Activated CD4-positive, alpha-beta T cell treated with anti-CD3 and anti-CD28 coated beads for 36 hours (primary cell): Measurements from ENCODE around the gene CDK14. TPM values are rescaled to one million over a fixed set of nuclear protein-coding genes. Genes with fewer than 3 reads are reported as not detected.
A peak's percentile ranks its signal among the peaks of the same experiment; 100 is the strongest.

Source experiments
- ATAC-seq: fragments of 200-7000 bp; cut with Tn5 transposase; one replicate; pipeline ENCODE4 v1.10.0; 2021; ENCODE audit warnings: mild to moderate bottlenecking, moderate library complexity
- CTCF ChIA-PET: fragments of 350-600 bp; sonication (Branson Sonifier 250); formaldehyde crosslinking; loops from one replicate; lab custom pipeline; 2021; ENCODE audit warnings: antibody characterized with exemption; lab: Charles Lee
- POLR2A ChIA-PET: fragments of 350-600 bp; sonication (Branson Sonifier 250); formaldehyde crosslinking; loops from one replicate; lab custom pipeline; 2021; ENCODE audit warnings: antibody characterized with exemption, inconsistent platforms; lab: Charles Lee
- DNase-seq: peaks from one replicate; pipeline ENCODE4 v3.0.0-alpha.2; 2020
- H3K27ac Mint-ChIP-seq: one replicate; pipeline ENCODE4 v1.8.0; 2021; ENCODE audit warnings: mixed read lengths
- H3K27me3 Mint-ChIP-seq: one replicate; pipeline ENCODE4 v1.8.0; 2021; ENCODE audit warnings: mixed read lengths
- H3K36me3 Mint-ChIP-seq: one replicate; pipeline ENCODE4 v1.8.0; 2021; ENCODE audit warnings: low read depth, mixed read lengths
- H3K4me1 Mint-ChIP-seq: one replicate; pipeline ENCODE4 v1.8.0; 2021; ENCODE audit warnings: mixed read lengths
- H3K4me3 Mint-ChIP-seq: one replicate; pipeline ENCODE4 v1.8.0; 2021; ENCODE audit warnings: mild to moderate bottlenecking, moderate library complexity, mixed read lengths
- H3K9me3 Mint-ChIP-seq: one replicate; pipeline ENCODE4 v1.8.0; 2021; ENCODE audit warnings: low read depth, mixed read lengths
- intact Hi-C, 2 experiments: fragments of 100-400 bp; cut with DNase I in 1 of 2; cut with micrococcal nuclease in 1 of 2; formaldehyde crosslinking; loops; one replicate each; pipeline versions ENCODE4 v1.14.2 to v1.15.1; 2022 to 2024; cut with DNase I, micrococcal nuclease
- total RNA-seq, 2 experiments: library from RNA; stranded (reverse); gene quantifications; one replicate each; pipeline ENCODE4 v1.2.3, GENCODE V29; 2021

The CDK14 gene
- total RNA-seq, 2 experiments from 2014 or later, result 0.80 to 0.84 TPM

DNA sequence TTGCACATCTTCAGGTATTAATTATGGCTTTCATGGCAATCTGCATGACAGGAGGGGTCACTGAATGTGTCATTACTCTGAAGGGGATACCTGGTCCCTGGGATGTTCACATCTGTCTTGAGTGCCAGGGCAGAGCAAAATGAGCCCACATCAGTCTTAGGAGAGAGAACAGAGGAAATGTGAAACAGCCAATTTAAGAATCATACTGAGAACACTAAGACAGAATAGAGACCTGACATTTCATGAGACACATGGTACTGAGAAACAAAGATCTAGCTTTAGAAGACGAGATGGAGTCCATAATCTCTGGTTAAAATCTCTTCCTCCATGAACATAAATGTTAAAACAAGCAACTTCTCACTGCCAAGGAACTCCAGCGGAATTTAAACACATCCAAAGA lies 634.0 kb downstream of the CDK14 start:
- peak; percentile 42 for ATAC-seq
- POLR2A ChIA-PET, result no interaction called here

GRCh38 chr7:91230503-91230902 lies 634.4 kb downstream of the CDK14 start:
- Mint-ChIP-seq H3K4me1 (peaks cover 3% of the 10 kb centered on the region), H3K36me3 (no peaks in the 10 kb centered on the region), H3K9me3 (no peaks in the 10 kb centered on the region), H3K27me3 (no peaks in the 10 kb centered on the region), H3K4me3 (no peak overlapping the region), H3K27ac (peak overlapping the region; percentile 21)
- ChIA-PET POLR2A (no interaction called here), CTCF (no interaction called here)
- peak; percentile 8 for DNase-seq
- peak; percentile 83 for ATAC-seq
- intact Hi-C loops, result no loop called here

More for the DNA sequence above, 634.0 kb downstream of the CDK14 start:
- no peak overlapping the region for H3K4me3 Mint-ChIP-seq
- H3K36me3 Mint-ChIP-seq, result no peaks in the 10 kb centered on the region
- CTCF ChIA-PET, result no interaction called here
- intact Hi-C loops, result no loop called here
- H3K9me3 Mint-ChIP-seq, result no peaks in the 10 kb centered on the region
- peak overlapping the region; percentile 18 for H3K27ac Mint-ChIP-seq
- peaks cover 3% of the 10 kb centered on the region for H3K4me1 Mint-ChIP-seq
- no peak for DNase-seq
- no peaks in the 10 kb centered on the region for H3K27me3 Mint-ChIP-seq

GRCh38 chr7:91233212-91233611 lies 637.1 kb downstream of the CDK14 start:
- ChIA-PET CTCF (no interaction called here), POLR2A (no interaction called here)
- no peaks in the 10 kb centered on the region for H3K36me3 Mint-ChIP-seq
- H3K4me3 Mint-ChIP-seq, result no peak overlapping the region
- no peaks in the 10 kb centered on the region for H3K27me3 Mint-ChIP-seq
- H3K27ac Mint-ChIP-seq, result no peak overlapping the region
- no peak for ATAC-seq
- no peak for DNase-seq
- peaks cover 3% of the 10 kb centered on the region for H3K4me1 Mint-ChIP-seq
- H3K9me3 Mint-ChIP-seq, result no peaks in the 10 kb centered on the region
- intact Hi-C loops, result no loop called here

- ChIA-PET POLR2A (no interaction called here), CTCF (interaction anchor here (0.5 kb wide), 1 partner anchor 932 kb away, joined by 3 read pairs; no protein-coding TSS in a partner anchor)
- intact Hi-C loops, result no loop called here
- H3K4me1 Mint-ChIP-seq, result peaks cover 3% of the 10 kb centered on the region
- no peaks in the 10 kb centered on the region for H3K9me3 Mint-ChIP-seq
- DNase-seq, result no peak
- H3K36me3 Mint-ChIP-seq, result no peaks in the 10 kb centered on the region
- no peaks in the 10 kb centered on the region for H3K27me3 Mint-ChIP-seq
- no peak for ATAC-seq
- H3K27ac Mint-ChIP-seq, result no peak overlapping the region
- H3K4me3 Mint-ChIP-seq, result no peak overlapping the region
Measured at GRCh38 chr7:91235211-91235832, 639.2 kb downstream of the CDK14 start.

DNA sequence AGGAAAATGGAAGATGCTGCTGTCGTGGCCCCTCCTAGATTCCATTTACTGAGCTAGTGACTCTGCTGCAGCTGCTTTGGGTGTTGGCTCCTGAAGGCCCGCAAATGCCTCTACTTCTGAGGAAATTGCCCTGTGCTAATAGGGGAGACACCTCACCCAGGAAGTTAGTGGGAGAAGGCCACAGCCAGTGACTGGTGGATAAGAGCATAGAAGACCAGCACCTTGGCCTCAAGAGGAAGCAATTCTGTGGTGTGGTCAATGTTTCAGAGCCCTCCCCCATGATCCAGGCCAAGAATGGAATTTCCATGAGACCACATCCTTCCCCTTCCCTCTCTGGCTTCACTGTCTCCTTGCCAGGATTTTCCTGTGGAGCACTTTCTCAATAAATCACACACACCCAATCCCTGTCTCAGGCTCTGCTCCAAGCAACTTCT lies 643.1 kb downstream of the CDK14 start:
- Mint-ChIP-seq H3K36me3 (no peaks in the 10 kb centered on the region), H3K4me3 (no peak overlapping the region), H3K4me1 (no peaks in the 10 kb centered on the region), H3K27ac (no peak overlapping the region), H3K27me3 (no peaks in the 10 kb centered on the region), H3K9me3 (no peaks in the 10 kb centered on the region)
- ATAC-seq, result no peak
- POLR2A ChIA-PET, result no interaction called here
- intact Hi-C loops, result no loop called here
- DNase-seq, result no peak
- CTCF ChIA-PET, result no interaction called here

DNA sequence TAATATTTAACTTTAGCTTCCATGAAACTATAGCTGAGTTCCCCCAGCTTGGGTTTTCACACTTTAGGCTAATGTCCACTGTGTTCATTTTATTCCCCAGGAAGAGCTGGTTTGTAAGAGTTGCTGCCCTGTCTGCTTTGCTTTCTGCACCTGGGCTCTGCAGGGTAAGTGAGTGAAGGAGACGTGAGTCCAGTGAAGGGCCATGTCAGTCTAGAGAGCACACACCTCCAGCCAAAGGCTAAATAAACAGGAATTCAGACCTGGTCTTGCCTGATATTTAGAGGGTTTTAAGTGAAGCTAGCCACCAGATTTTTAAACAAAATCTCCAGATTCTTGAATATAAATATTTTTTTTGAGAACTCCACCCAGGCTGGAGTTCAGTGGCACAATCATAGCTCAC lies 643.7 kb downstream of the CDK14 start:
- ChIA-PET CTCF (interaction anchor here (0.6 to 0.8 kb wide), 2 partner anchors 150 to 611 kb away, joined by 3 read pairs; no protein-coding TSS in a partner anchor), POLR2A (interaction anchor here (0.6 kb wide), 1 partner anchor 35 kb away, joined by 5 read pairs; no protein-coding TSS in a partner anchor)
- no peak for ATAC-seq
- H3K9me3 Mint-ChIP-seq, result no peaks in the 10 kb centered on the region
- intact Hi-C loops, result no loop called here
- no peak overlapping the region for H3K4me3 Mint-ChIP-seq
- no peak overlapping the region for H3K27ac Mint-ChIP-seq
- DNase-seq, result no peak
- H3K36me3 Mint-ChIP-seq, result no peaks in the 10 kb centered on the region
- no peaks in the 10 kb centered on the region for H3K4me1 Mint-ChIP-seq
- H3K27me3 Mint-ChIP-seq, result no peaks in the 10 kb centered on the region

- Mint-ChIP-seq H3K4me1 (no peaks in the 10 kb centered on the region), H3K9me3 (no peaks in the 10 kb centered on the region), H3K27me3 (no peaks in the 10 kb centered on the region), H3K27ac (no peak overlapping the region), H3K36me3 (no peaks in the 10 kb centered on the region), H3K4me3 (no peak overlapping the region)
- intact Hi-C loops, result no loop called here
- DNase-seq (no peak), ATAC-seq (no peak)
- POLR2A ChIA-PET, result no interaction called here
- CTCF ChIA-PET, result interaction anchor here (0.6 to 0.8 kb wide), 2 partner anchors 151 to 610 kb away, joined by 3 read pairs; no protein-coding TSS in a partner anchor
Measured at GRCh38 chr7:91240376-91240941, 644.3 kb downstream of the CDK14 start.

- Mint-ChIP-seq H3K9me3 (no peaks in the 10 kb centered on the region), H3K36me3 (no peaks in the 10 kb centered on the region), H3K27ac (no peak overlapping the region), H3K4me1 (no peaks in the 10 kb centered on the region), H3K27me3 (no peaks in the 10 kb centered on the region), H3K4me3 (no peak overlapping the region)
- no peak for DNase-seq
- intact Hi-C loops, result no loop called here
- CTCF ChIA-PET, result no interaction called here
- POLR2A ChIA-PET, result no interaction called here
- ATAC-seq, result no peak
Measured at GRCh38 chr7:91242097-91242844, 646.1 kb downstream of the CDK14 start.

DNA sequence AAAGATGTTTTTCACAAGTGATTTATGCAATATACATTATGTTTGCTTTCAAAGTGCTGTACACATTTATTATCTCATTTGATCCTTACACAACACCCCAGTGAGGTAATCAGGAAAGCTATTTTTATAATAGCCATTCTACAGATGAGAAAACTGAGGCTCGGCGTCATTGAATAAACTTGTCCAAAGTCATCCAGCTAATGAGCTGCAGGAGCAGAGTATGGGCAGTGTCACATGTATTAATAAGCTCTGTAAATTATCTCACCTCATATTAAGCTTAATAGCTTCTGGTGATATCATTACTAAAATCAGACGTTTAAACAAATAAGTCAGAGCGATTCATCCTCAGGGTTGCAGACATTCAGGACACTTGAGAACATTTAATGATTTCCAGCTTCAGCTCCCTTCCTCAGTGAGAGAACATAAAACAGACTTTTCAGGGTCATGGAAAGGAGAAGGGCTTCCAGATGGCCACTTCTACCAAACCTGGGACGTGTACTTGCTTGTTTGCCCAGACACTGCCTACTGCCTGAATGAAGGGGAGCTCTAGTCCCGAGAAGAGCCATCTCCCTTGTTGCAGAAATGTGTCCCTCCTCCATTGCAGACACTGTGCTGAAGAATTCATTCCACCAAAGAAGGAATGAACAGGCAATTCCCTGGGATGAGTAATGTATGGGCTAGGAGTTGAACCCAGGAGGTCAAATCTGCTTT lies 647.6 kb downstream of the CDK14 start:
- intact Hi-C loops, result no loop called here
- CTCF ChIA-PET, result interaction anchor here (0.6 kb wide), 1 partner anchor 161 kb away, joined by 5 read pairs; no protein-coding TSS in a partner anchor
- POLR2A ChIA-PET, result no interaction called here
- Mint-ChIP-seq H3K36me3 (no peaks in the 10 kb centered on the region), H3K27ac (no peak overlapping the region), H3K4me1 (no peaks in the 10 kb centered on the region), H3K4me3 (no peak overlapping the region), H3K27me3 (no peaks in the 10 kb centered on the region), H3K9me3 (no peaks in the 10 kb centered on the region)
- DNase-seq (no peak), ATAC-seq (no peak)

- POLR2A ChIA-PET, result no interaction called here
- Mint-ChIP-seq H3K9me3 (no peaks in the 10 kb centered on the region), H3K4me3 (no peak overlapping the region)
Measured at GRCh38 chr7:91247500-91247899, 651.4 kb downstream of the CDK14 start.

DNA sequence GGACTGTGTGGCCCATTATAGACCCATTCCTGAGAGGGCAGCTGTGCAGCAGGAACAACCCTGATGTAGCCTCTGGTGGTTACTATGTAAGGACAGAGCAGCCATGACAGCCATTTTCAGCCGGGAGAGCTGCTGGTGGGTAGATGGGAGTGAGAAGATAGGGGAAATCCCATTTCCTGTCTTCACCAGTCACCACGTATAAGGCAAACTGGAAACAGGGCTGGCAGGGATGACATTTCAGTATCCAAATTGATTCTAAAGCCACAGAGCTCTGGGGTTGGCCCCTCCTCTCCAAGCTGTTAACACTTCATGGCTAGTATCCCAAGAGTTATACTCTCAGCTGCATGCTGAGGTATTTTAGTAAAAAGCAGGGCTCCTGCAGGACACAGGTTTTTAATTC lies 652.9 kb downstream of the CDK14 start:
- Mint-ChIP-seq H3K4me3 (no peak overlapping the region), H3K27ac (no peak overlapping the region), H3K9me3 (no peaks in the 10 kb centered on the region), H3K27me3 (peaks cover 2% of the 10 kb centered on the region), H3K4me1 (no peaks in the 10 kb centered on the region), H3K36me3 (no peaks in the 10 kb centered on the region)
- POLR2A ChIA-PET, result no interaction called here
- no peak for DNase-seq
- intact Hi-C loops, result no loop called here
- ATAC-seq, result no peak
- CTCF ChIA-PET, result no interaction called here

More at GRCh38 chr7:91247500-91247899, 651.4 kb downstream of the CDK14 start:
- intact Hi-C loops, result no loop called here
- DNase-seq (no peak), ATAC-seq (no peak)
- no peaks in the 10 kb centered on the region for H3K4me1 Mint-ChIP-seq
- CTCF ChIA-PET, result no interaction called here
- no peak overlapping the region for H3K27ac Mint-ChIP-seq
- H3K27me3 Mint-ChIP-seq, result no peaks in the 10 kb centered on the region
- H3K36me3 Mint-ChIP-seq, result no peaks in the 10 kb centered on the region
